GM12875 (cell line): ENCODE data around the gene C19orf67.
A peak's percentile ranks its signal among the peaks of the same experiment; 100 is the strongest.

Source experiments
- H3K4me3 ChIP-seq: one replicate; pipeline ENCODE4 v1.5.1; 2011; ENCODE audit warnings: low read depth, low read length, control low read depth
- TF ChIP-seq, protein P1 (sequence below): IDR thresholded peaks from 2 replicates; pipeline ENCODE4 v1.5.1; 2011; ENCODE audit warnings: low read depth, mild to moderate bottlenecking, control low read depth, inconsistent platforms, low read length, moderate library complexity, borderline replicate concordance; ENCODE audit not compliant: insufficient read depth

C19orf67 gene

DNA sequence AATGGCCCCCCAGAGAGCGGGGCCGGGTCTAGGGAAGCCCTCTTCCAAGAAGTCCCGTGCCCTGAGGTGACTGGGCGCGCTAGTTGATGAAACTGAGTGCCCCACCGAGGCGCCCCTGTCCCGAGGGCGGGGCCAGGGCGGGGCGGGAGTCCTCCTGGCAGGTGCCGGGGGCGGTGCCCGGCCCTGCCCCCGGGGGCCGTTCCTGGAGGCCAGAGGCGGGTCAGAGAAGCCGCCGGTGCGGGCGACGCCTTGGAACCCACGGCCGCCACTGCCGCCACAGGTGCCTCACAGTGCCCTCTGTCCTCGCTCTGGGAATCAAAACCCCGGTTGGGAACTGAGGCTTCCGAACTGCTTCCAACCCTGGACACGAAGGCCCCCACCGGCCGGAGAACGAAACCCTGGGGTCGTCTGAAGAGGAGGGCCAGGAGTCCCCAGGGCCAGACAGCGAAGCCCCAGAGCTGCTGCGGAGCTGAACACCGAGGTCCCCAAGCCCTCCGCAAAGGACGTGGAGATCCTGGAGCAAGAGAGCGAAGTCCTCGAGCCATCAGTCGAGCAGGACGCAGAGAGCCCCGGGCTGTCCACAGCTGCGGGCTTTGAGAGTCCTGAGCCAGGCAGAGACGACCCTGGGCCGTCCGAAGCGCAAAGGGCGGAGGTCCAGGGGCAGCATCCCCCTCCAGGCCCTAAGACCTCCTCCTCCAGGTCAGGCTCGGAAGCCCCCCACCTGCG, 12.9 kb downstream of the C19orf67 start, which contains the start of gene MISP3:
Gene MISP3, plus strand, starts transcription at position 252 of the 726 bp plus-strand sequence. CDS start 524 bp downstream, outside the sequence.
- H3K4me3 ChIP-seq: peak within 1 kb of the TSS; percentile 52
- TF ChIP-seq, protein P1, sequence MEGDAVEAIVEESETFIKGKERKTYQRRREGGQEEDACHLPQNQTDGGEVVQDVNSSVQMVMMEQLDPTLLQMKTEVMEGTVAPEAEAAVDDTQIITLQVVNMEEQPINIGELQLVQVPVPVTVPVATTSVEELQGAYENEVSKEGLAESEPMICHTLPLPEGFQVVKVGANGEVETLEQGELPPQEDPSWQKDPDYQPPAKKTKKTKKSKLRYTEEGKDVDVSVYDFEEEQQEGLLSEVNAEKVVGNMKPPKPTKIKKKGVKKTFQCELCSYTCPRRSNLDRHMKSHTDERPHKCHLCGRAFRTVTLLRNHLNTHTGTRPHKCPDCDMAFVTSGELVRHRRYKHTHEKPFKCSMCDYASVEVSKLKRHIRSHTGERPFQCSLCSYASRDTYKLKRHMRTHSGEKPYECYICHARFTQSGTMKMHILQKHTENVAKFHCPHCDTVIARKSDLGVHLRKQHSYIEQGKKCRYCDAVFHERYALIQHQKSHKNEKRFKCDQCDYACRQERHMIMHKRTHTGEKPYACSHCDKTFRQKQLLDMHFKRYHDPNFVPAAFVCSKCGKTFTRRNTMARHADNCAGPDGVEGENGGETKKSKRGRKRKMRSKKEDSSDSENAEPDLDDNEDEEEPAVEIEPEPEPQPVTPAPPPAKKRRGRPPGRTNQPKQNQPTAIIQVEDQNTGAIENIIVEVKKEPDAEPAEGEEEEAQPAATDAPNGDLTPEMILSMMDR: no peak

DNA sequence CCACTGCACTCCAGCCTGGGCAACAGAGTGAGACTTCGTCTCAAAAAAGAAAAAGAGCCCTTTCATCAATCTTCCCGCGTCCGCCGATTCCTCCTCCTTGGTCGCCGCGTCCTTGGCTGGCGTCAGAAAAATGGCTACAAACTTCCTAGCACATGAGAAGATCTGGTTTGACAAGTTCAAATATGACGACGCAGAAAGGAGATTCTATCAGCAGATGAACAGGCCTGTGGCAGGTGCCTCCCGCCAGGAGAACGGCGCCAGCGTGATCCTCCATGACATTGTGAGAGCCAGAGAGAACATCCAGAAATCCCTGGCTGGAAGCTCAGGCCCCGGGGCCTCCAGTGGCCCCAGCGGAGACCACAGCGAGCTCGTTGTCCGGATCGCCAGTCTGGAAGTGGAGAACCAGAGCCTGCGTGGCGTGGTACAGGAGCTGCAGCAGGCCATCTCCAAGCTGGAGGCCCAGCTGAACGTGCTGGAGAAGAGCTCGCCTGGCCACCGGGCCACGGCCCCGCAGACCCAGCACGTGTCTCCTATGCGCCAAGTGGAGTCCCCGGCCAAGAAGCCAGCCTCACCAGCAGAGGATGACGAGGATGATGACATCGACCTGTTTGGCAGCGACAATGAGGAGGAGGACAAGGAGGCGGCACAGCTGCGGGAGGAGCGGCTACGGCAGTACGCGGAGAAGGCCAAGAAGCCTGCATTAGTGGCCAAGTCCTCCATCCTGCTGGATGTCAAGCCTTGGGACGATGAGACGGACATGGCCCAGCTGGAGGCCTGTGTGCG, 15.1 kb downstream of the C19orf67 start:
- TF ChIP-seq, protein P1: no peak
- H3K4me3 ChIP-seq: no peak overlapping the region

DNA sequence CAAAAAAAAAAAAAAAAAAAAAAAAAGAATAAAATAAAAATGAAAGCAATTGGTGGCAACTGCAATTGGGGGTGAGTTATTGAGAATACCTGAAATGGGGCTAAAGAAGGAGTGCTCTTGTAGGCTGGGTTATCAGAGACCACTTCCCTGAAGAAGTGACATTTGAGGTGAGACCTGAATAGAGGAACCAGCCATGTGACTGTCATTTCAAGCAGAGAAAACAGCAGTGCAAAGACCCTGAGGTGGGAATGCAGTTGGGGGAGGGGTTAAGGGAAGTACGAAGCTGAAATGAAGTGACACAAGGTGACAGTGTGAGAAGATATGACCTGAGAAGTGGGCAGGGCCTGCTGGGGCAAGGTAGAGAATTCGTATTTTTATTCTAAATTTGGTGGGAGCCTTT, 19.4 kb downstream of the C19orf67 start:
- TF ChIP-seq, protein P1: no peak

DNA sequence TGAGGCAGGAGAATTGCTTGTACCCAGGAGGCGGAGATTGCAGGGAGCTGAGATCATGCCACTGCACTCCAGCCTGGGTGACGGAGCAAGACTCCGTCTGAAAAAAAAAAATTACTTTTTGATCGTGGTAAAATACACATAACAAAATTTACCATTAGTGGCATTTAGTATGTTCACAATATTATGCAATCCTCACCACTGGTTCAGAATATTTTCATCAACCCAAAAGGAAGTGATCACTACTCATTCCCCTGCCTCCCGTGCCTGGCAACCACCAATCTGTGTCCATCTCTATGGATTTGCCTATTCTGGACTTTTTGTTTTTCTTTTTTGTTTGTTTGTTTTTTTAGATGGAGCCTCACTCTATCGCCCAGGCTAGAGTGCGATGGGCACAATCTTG, 22.5 kb downstream of the C19orf67 start:
- H3K4me3 ChIP-seq: no peak overlapping the region
- TF ChIP-seq, protein P1: no peak

More for the DNA sequence above, 19.4 kb downstream of the C19orf67 start:
- no peak overlapping the region for H3K4me3 ChIP-seq

DNA sequence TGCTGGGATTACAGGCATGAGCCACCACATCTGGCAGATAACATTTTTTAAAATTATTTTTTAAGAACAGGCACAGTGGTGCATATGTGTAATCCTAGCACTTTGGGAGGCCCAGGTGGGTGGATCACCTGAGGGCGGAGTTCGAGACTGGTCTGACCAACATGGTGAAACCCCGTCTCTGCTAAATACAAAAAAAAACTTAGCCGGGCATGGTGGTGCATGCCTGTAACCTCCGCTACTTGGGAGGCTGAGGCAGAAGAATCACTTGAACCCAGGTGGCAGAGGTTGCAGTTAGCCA, 23.1 kb downstream of the C19orf67 start:
- no peak overlapping the region for H3K4me3 ChIP-seq
- TF ChIP-seq, protein P1: no peak

DNA sequence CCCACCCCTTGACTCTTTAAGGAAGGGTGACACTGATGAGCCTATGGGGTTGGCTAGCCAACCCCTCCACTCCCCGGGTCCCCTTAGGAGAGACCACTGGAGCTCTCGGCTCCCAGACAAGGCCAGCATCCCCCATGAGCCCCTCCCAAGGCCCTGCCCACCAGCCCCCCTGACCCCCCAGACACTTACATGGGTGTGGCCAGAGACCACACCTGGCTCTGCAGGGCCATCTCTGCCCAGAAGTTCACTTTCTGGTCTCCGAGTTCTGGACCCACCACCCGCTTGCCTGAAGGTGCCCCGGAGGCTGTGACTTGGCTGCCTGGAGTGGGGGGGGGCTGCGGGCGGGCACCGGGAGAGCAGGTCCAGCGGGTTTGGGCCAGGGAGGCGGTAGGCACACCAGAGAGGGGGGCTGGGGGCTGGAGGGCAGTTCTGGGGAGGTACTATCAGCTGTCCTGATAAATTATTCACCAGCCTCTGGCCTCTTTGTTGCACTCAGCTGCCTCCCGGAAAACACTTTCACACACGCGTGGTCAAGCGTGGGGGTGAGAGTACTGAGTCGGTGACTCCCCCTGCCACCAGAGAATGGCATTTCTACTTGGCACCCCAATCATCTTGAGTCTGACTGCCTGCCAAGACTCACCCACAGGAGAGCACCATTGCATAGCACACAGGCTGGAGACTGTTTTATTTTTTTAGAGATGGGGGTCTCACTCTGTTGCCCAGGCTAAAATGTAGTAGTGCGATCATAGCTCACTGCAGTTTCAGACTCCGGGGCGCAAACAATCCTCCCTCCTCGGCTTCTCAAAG, 23.6 kb downstream of the C19orf67 start, which contains the start of gene PALM3:
Gene PALM3, minus strand, starts transcription at position 326 of the 807 bp plus-strand sequence. Its CDS starts 96 bp downstream, at position 230.
- TF ChIP-seq, protein P1: no peak
- H3K4me3 ChIP-seq: no peak within 1 kb of the TSS
